HEK293T (cell line): ENCODE measurements around the gene ADCY2.

Source experiments
- ARNT ChIP-seq: fragments of 450-650 bp; IDR thresholded peaks from 2 replicates; pipeline ENCODE4 v1.6.1; 2017; ENCODE audit warnings: mild to moderate bottlenecking
- BHLHE40 ChIP-seq: fragments of 450-650 bp; IDR thresholded peaks from 2 replicates; pipeline ENCODE4 v1.6.1; 2016; ENCODE audit warnings: mild to moderate bottlenecking, moderate library complexity, borderline replicate concordance
- FOXA1 ChIP-seq: fragments of 450-650 bp; IDR thresholded peaks from 2 replicates; pipeline ENCODE4 v1.6.1; 2016; ENCODE audit warnings: mild to moderate bottlenecking
- SP1 ChIP-seq: fragments of 450-650 bp; IDR thresholded peaks from 2 replicates; pipeline ENCODE4 v1.6.1; 2017
- SUZ12 ChIP-seq: fragments of 450-650 bp; IDR thresholded peaks from 2 replicates; pipeline ENCODE4 v1.6.1; 2016; ENCODE audit warnings: mild to moderate bottlenecking
- TARDBP ChIP-seq: fragments of 450-650 bp; IDR thresholded peaks from 2 replicates; pipeline ENCODE4 v1.6.1; 2016

DNA sequence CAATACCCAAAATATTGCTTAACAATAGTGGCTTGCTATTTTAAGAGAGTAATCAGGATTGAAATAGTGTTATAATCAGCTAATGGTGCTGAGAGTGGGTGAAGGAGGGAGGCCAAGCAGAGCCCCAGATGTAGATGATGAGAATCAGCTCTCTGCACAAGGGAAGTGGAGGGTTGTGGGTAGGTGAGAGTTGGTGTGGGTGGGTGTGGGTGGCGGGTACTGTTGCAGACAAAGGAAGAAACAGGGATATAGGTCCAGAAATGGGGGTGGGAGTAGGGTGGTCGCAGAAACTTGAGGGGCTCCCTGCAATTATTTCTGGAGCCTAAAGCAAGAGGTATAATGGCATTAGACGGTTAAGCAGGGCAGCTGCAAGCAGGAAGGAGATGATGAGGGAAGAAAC, 7.4 kb upstream of the ADCY2 start:
- TF ChIP-seq BHLHE40 (no peak), FOXA1 (no peak), TARDBP (no peak), SUZ12 (no peak), SP1 (no peak), ARNT (no peak)
